ENCODE measurements around the gene DNAJC4.

DNA sequence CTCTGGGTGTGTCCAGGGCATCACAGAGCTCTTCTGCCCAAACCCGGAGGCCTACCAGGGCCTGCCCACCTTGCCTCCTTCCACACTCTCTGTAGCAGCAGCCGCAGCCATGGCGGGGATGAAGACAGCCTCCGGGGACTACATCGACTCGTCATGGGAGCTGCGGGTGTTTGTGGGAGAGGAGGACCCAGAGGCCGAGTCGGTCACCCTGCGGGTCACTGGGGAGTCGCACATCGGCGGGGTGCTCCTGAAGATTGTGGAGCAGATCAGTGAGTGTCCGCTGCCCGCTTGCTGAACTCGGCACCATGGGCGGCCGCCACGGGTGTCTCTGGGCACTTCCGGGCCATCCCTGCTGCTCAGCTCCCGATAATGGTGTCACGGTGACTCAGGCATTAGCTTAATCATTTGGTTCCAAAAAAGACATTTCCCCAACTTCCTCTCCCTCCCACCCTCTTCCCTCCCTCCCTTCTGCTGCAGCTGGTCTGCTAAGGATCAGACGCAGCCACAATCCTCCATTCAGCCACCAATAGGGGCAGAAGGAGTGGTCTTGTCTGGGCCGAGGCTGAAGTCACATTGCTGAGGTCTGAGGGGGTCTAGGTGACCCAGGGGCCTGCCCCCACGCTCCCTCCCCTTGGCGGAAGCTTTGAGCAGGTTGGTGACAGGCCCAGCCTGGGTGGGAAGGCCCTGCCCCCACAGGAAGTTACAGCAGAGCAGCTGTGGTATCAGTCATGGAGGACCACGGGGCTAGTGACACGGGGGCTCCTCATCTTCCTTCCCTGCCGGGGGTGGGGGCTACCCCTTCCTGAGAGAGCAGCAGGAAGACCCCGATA, 22.9 kb upstream of the DNAJC4 start:
- TF ChIP-seq EZH2 (IDR thresholded peaks at IDR 0.05; ENCODE audit: low read length), result no peak
- TF ChIP-seq, protein P1, sequence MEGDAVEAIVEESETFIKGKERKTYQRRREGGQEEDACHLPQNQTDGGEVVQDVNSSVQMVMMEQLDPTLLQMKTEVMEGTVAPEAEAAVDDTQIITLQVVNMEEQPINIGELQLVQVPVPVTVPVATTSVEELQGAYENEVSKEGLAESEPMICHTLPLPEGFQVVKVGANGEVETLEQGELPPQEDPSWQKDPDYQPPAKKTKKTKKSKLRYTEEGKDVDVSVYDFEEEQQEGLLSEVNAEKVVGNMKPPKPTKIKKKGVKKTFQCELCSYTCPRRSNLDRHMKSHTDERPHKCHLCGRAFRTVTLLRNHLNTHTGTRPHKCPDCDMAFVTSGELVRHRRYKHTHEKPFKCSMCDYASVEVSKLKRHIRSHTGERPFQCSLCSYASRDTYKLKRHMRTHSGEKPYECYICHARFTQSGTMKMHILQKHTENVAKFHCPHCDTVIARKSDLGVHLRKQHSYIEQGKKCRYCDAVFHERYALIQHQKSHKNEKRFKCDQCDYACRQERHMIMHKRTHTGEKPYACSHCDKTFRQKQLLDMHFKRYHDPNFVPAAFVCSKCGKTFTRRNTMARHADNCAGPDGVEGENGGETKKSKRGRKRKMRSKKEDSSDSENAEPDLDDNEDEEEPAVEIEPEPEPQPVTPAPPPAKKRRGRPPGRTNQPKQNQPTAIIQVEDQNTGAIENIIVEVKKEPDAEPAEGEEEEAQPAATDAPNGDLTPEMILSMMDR (optimal IDR thresholded peaks at IDR 0.05 in 1 of 3, IDR thresholded peaks at IDR 0.05 in 1 of 3, conservative IDR thresholded peaks at IDR 0.05 in 1 of 3; ENCODE audit: extremely low read depth in 1 of 3, insufficient read depth in 2 of 3, low read length in 3 of 3), result no peak
